Panc1 (cell line): ENCODE results near the gene BHLHE23. TPM values are rescaled to one million over a fixed set of nuclear protein-coding genes. Genes with fewer than 3 reads are reported as not detected.
A peak's percentile ranks its signal among the peaks of the same experiment; 100 is the strongest.

Experiments used
- ATAC-seq: fragments of 200-7000 bp; cut with Tn5 transposase; 2 replicates; pipeline ENCODE4 v1.9.1; 2020; ENCODE audit warnings: mild to moderate bottlenecking, moderate library complexity
- BruUV-seq: library from RNA; stranded (reverse); fragments of 400-500 nt; replicated peaks from 2 replicates; lab custom pipeline; 2021; lab: Mats Ljungman, UMichigan
- CTCF ChIA-PET: fragments of 300-600 bp; sonication (Branson Sonifier 250); formaldehyde crosslinking; loops from one replicate; lab custom pipeline; 2022; ENCODE audit warnings: antibody characterized with exemption; lab: Charles Lee
- POLR2A ChIA-PET: fragments of 300-600 bp; sonication (Branson Sonifier 250); formaldehyde crosslinking; loops from one replicate; lab custom pipeline; 2022; ENCODE audit warnings: antibody characterized with exemption; lab: Charles Lee
- DNase-seq: peaks from one replicate; pipeline ENCODE4 v3.0.0-alpha.2; 2010; ENCODE audit warnings: low read depth, low spot score
- H3K27ac ChIP-seq: 2 replicates; pipeline ENCODE4 v1.5.1; 2011; ENCODE audit warnings: mild to moderate bottlenecking, low read length, inconsistent platforms
- H3K27me3 ChIP-seq: fragments of 200-500 bp; sonication (Bioruptor generic); 2 replicates; pipeline ENCODE4 v1.6.0; 2014; ENCODE audit warnings: low read length, inconsistent platforms; ENCODE audit not compliant: control insufficient read depth, insufficient read depth
- H3K36me3 ChIP-seq: fragments of 200-500 bp; sonication (Bioruptor generic); 2 replicates; pipeline ENCODE4 v1.5.1; 2014; ENCODE audit warnings: inconsistent platforms, mild to moderate bottlenecking, low read length, moderate library complexity; ENCODE audit not compliant: control insufficient read depth, insufficient read depth
- H3K4me1 ChIP-seq: 2 replicates; pipeline ENCODE4 v1.5.1; 2011; ENCODE audit warnings: inconsistent platforms, mild to moderate bottlenecking, low read length, moderate library complexity; ENCODE audit not compliant: control insufficient read depth, insufficient read depth
- H3K4me3 ChIP-seq, 2 experiments: 2 replicates each; pipeline ENCODE4 v1.5.1; 2011 to 2012; ENCODE audit warnings: low read depth in 2 of 2, low read length in 2 of 2, mild to moderate bottlenecking in 2 of 2, inconsistent platforms in 1 of 2, moderate library complexity in 1 of 2
- H3K9me3 ChIP-seq: fragments of 200-500 bp; sonication (Bioruptor generic); 2 replicates; pipeline ENCODE4 v1.5.1; 2014; ENCODE audit warnings: low read depth, mild to moderate bottlenecking, inconsistent platforms, low read length, moderate library complexity; ENCODE audit not compliant: control insufficient read depth, insufficient read depth
- CTCF ChIP-seq: fragments of 450-650 bp; IDR thresholded peaks from 2 replicates; pipeline ENCODE4 v1.5.1; 2017; ENCODE audit warnings: mild to moderate bottlenecking
- POLR2AphosphoS5 ChIP-seq: IDR thresholded peaks from 2 replicates; pipeline ENCODE4 v1.6.1; 2012; ENCODE audit warnings: mild to moderate bottlenecking, low read depth, low read length, moderate library complexity
- SIN3A ChIP-seq: IDR thresholded peaks from 2 replicates; pipeline ENCODE4 v1.6.1; 2012; ENCODE audit warnings: low read depth, mild to moderate bottlenecking, low read length, moderate library complexity, borderline replicate concordance; ENCODE audit not compliant: insufficient read depth
- TCF7L2 ChIP-seq: IDR thresholded peaks from 2 replicates; pipeline ENCODE4 v1.6.1; 2011; ENCODE audit warnings: mild to moderate bottlenecking, low read depth, low read length, inconsistent platforms
- in situ Hi-C: cut with HindIII; loops from 2 replicates; pipeline ENCODE4 v1.10.0; 2016; ENCODE audit warnings: low sequenced_read_pairs, low pct_unique_long_range_greater_than_20kb
- intact Hi-C: fragments of 100-400 bp; cut with micrococcal nuclease; formaldehyde crosslinking; loops from one replicate; pipeline ENCODE4 v1.10.0; 2022; ENCODE audit not compliant: unreplicated experiment
- total RNA-seq: library from RNA; stranded (reverse); gene quantifications from one replicate; pipeline ENCODE4 v1.2.1, GENCODE V29; 2021; ENCODE audit not compliant: unreplicated experiment
- TF ChIP-seq, protein P1 (sequence below), 2 experiments: IDR thresholded peaks; 2 replicates each; pipeline ENCODE4 v1.6.1; 2011 to 2012; ENCODE audit warnings: low read depth in 2 of 2, control low read depth in 1 of 2, low read length in 1 of 2, mild to moderate bottlenecking in 1 of 2, moderate library complexity in 1 of 2; ENCODE audit not compliant: insufficient read depth in 1 of 2

Gene BHLHE23
- total RNA-seq, 1 experiment from 2014 or later: not detected

DNA sequence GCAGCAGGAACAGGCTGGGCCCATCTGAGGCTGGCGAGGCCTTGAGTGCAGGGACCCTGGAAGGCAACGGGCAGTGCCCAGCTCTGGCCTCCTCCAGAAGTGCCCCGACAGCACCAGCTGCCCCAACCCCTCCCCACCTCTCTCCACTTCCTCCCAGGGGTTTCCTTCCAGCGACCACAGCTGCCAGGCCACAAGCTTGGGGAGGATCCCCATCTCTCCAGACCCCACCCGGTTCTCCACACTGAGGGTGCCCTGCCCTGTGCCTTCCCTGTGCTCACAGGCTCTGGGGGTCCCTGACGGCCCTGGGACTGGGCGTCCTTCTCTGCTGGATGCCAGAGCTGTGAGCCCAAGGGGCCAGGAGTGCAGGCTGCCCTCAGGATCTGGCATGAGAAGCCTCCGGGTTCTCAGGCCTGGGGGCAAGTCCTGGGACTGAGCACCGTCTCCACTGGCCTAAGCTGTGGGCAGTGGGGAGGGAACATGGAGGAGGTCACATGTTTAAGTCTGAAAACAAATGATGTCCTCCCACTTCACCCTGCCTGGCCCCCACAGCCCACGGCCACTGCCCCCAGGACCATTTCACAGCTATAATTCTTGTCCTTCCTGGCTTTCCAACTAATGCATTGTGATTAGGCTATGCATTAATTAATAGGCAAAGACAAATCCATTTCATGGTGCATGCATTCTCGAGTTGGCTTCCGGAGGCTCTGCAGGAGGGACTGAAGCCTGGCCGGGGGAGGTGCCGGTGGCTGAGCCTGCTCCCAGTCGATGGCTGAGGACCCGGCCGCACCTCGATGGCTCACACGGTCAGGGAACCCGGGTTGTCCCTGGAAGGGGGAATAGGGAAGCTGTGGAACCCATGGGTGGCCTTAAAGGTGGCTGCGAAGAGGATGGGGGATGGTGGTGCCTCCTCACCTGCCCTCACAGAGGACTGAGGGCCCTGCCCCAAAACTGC, 24.4 kb downstream of the BHLHE23 start:
- Histone ChIP-seq H3K27ac (no peak overlapping the region), H3K4me3 (no peak overlapping the region), H3K9me3 (no peaks in the 10 kb centered on the region), H3K27me3 (no peaks in the 10 kb centered on the region), H3K36me3 (no peaks in the 10 kb centered on the region), H3K4me1 (peaks cover 6% of the 10 kb centered on the region; the same call in 1 of the 2 replicates)
- no peak for DNase-seq
- no peak for TF ChIP-seq POLR2AphosphoS5
- no peak for TF ChIP-seq CTCF
- TF ChIP-seq, protein P1, sequence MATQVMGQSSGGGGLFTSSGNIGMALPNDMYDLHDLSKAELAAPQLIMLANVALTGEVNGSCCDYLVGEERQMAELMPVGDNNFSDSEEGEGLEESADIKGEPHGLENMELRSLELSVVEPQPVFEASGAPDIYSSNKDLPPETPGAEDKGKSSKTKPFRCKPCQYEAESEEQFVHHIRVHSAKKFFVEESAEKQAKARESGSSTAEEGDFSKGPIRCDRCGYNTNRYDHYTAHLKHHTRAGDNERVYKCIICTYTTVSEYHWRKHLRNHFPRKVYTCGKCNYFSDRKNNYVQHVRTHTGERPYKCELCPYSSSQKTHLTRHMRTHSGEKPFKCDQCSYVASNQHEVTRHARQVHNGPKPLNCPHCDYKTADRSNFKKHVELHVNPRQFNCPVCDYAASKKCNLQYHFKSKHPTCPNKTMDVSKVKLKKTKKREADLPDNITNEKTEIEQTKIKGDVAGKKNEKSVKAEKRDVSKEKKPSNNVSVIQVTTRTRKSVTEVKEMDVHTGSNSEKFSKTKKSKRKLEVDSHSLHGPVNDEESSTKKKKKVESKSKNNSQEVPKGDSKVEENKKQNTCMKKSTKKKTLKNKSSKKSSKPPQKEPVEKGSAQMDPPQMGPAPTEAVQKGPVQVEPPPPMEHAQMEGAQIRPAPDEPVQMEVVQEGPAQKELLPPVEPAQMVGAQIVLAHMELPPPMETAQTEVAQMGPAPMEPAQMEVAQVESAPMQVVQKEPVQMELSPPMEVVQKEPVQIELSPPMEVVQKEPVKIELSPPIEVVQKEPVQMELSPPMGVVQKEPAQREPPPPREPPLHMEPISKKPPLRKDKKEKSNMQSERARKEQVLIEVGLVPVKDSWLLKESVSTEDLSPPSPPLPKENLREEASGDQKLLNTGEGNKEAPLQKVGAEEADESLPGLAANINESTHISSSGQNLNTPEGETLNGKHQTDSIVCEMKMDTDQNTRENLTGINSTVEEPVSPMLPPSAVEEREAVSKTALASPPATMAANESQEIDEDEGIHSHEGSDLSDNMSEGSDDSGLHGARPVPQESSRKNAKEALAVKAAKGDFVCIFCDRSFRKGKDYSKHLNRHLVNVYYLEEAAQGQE (IDR thresholded peaks at IDR 0.05; ENCODE audit: insufficient read depth in 1 of 2, low read depth in 2 of 2, low read length in 1 of 2): no peak
- no peak for TF ChIP-seq TCF7L2
- CTCF ChIA-PET: interaction anchor here (1.1 kb wide), 1 partner anchor 10 kb away, joined by 3 read pairs; no protein-coding TSS in a partner anchor
- ATAC-seq: no peak
- in situ Hi-C loops (no loop called here), intact Hi-C loops (no loop called here)
- BruUV-seq: no TSS peak
- POLR2A ChIA-PET: no interaction called here

- DNase-seq (no peak), ATAC-seq (peak; percentile 41; the same call in 1 of the 2 replicates)
- H3K4me3 ChIP-seq: no peak overlapping the region
- POLR2A ChIA-PET: no interaction called here
- intact Hi-C loops (no loop called here), in situ Hi-C loops (no loop called here)
- no peaks in the 10 kb centered on the region for H3K36me3 ChIP-seq
- H3K4me1 ChIP-seq: peaks cover 3% of the 10 kb centered on the region; the same call in 1 of the 2 replicates
- TF ChIP-seq CTCF (no peak), SIN3A (no peak), TCF7L2 (no peak), POLR2AphosphoS5 (no peak)
- TF ChIP-seq, protein P1 (IDR thresholded peaks at IDR 0.05; ENCODE audit: insufficient read depth in 1 of 2, low read depth in 2 of 2, low read length in 1 of 2): no peak
- CTCF ChIA-PET: no interaction called here
- no peak overlapping the region for H3K27ac ChIP-seq
- no peaks in the 10 kb centered on the region for H3K9me3 ChIP-seq
- BruUV-seq: no TSS peak
- H3K27me3 ChIP-seq: no peaks in the 10 kb centered on the region
These were observed 25.8 kb downstream of the BHLHE23 start for GRCh38 chr20:62980970-62981369.
